A549 treated with CpdA at 1 μM for 4 hours (cell line): ENCODE data around the gene CBL. TPM values are rescaled to one million over a fixed set of nuclear protein-coding genes. Genes with fewer than 3 reads are reported as not detected.

Source experiments
- total RNA-seq: library from RNA; stranded (reverse); fragments of 200-300 nt; extraction: Qiagen RNA extraction; gene quantifications from 5 replicates; pipeline ENCODE4 v1.2.3, GENCODE V29; 2022; ENCODE audit warnings: low read depth

CBL gene
- 7.2 to 10.1 TPM (median 8.8 TPM) in 5 replicates for total RNA-seq

GRCh38 chr11:119205574-119206510, at the start of gene CBL:
Gene CBL, plus strand, starts transcription at chr11:119206339. Its CDS starts 79 bp downstream, at chr11:119206418.

GRCh38 chr11:119168471-119169281, 37.5 kb upstream of the CBL start, which contains the start of gene NLRX1:
Gene NLRX1, plus strand, starts transcription at chr11:119168725. Its CDS starts 2,679 bp downstream, at chr11:119171404.

GRCh38 chr11:119316729-119317591, 110.8 kb downstream of the CBL start, which contains the start of gene MCAM:
Gene MCAM, minus strand, starts transcription at chr11:119317130. Its CDS starts 29 bp downstream, at chr11:119317101.

GRCh38 chr11:119334174-119334930, 128.2 kb downstream of the CBL start, which contains the start of gene RNF26:
Gene RNF26, plus strand, starts transcription at chr11:119334527. Its CDS starts 596 bp downstream, at chr11:119335123.

DNA sequence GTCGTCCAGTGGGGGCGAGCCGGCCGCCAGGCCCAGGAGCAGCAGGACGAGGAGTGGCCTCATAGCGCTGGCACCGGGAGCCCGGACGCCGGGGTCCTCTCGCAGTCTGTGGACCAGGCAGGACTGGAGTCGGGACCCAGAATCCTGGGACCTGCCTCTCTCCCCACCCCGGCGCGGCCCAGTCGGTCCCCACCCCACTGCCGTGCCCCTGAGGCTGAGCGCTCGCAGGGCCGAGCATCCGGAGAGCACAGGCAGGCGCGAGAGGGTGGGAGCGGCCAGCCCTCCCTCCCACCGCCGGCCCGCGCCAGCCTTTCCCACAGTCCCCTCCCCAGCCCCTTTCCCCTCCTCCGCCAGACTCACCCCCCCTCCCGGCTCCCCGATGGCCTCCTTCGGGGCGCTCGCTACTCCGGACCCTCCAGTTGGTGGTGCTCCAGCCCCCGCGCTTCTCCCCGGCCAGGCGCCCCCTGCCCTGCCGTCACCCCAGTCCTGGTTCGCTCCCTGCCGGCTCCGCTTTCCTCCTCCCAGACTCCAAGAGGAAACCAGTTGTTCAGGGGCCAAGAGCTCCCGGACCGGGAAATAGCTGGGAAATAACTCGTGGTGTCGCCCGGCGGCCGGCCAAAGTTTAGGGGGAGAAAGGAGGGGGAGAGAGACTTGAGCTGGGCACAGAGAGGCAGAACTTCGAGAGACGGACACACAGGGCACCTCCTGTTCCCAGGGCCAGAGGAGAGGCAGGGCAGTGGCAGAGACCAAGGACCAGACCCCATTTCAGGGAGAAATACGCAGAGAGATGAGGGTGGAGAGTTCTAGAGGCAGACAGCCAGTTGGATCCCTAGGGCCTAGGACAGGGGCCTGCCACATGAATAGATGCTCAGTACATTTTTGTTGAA, 134.4 kb downstream of the CBL start, which contains the start of gene C1QTNF5:
C1QTNF5 (minus strand) TSS at position 549 of the 887 bp plus-strand sequence; CDS start at position 63, 486 bp downstream.

GRCh38 chr11:119346605-119347004, 140.5 kb downstream of the CBL start, which contains the start of gene MFRP:
Gene MFRP, minus strand, starts transcription at chr11:119346705. Its CDS starts 192 bp downstream, at chr11:119346513.

Other genes starting within 250 kb of the CBL start
- not detected in 5 replicates for gene FOXR1, start 234.6 kb upstream of the CBL start, total RNA-seq
- 10.2 to 19.3 TPM (median 12.5 TPM) in 5 replicates for gene CENATAC, start 208.2 kb upstream of the CBL start, total RNA-seq
- 784 to 1,110 TPM (median 839 TPM) in 5 replicates for gene RPS25, start 188.0 kb upstream of the CBL start, total RNA-seq
- gene TRAPPC4, start 187.6 kb upstream of the CBL start, total RNA-seq: 53.3 to 65.7 TPM (median 59.7 TPM) in 5 replicates
- 10.1 to 11.1 TPM (median 10.5 TPM) in 5 replicates for gene SLC37A4, start 175.5 kb upstream of the CBL start, total RNA-seq
- gene HYOU1, start 149.1 kb upstream of the CBL start, total RNA-seq: 49.6 to 62.0 TPM (median 60.2 TPM) in 5 replicates
- gene VPS11, start 138.5 kb upstream of the CBL start, total RNA-seq: 9.5 to 13.7 TPM (median 13.2 TPM) in 5 replicates
- gene HMBS, start 121.5 kb upstream of the CBL start, total RNA-seq: 46.1 to 52.0 TPM (median 51.1 TPM) in 5 replicates
- gene DPAGT1, start 104.5 kb upstream of the CBL start, total RNA-seq: 30.9 to 46.9 TPM (median 43.8 TPM) in 5 replicates
- 4.2 to 7.6 TPM (median 7.0 TPM) in 5 replicates for gene C2CD2L, start 99.0 kb upstream of the CBL start, total RNA-seq
- gene HINFP, start 84.8 kb upstream of the CBL start, total RNA-seq: 9.3 to 13.2 TPM (median 11.9 TPM) in 5 replicates
- gene ABCG4, start 57.3 kb upstream of the CBL start, total RNA-seq: 0.15 to 0.87 TPM (median 0.30 TPM) in 5 replicates
- gene NLRX1, start 37.6 kb upstream of the CBL start, total RNA-seq: 7.7 to 11.4 TPM (median 9.9 TPM) in 5 replicates
- gene NHERF4, start 20.9 kb upstream of the CBL start, total RNA-seq: 0.27 to 0.45 TPM (median 0.39 TPM) in 4 of 5 replicates, not detected in the other
- 9.5 to 12.7 TPM (median 10.9 TPM) in 5 replicates for gene MCAM, start 110.8 kb downstream of the CBL start, total RNA-seq
- 31.5 to 42.8 TPM (median 41.1 TPM) in 5 replicates for gene RNF26, start 128.2 kb downstream of the CBL start, total RNA-seq
- not detected in 5 replicates for gene C1QTNF5, start 134.5 kb downstream of the CBL start, total RNA-seq
- not detected in 5 replicates for gene MFRP, start 140.4 kb downstream of the CBL start, total RNA-seq
- 0.24 to 0.60 TPM (median 0.45 TPM) in 5 replicates for gene USP2, start 175.4 kb downstream of the CBL start, total RNA-seq
- gene THY1, start 216.8 kb downstream of the CBL start, total RNA-seq: 8.3 to 18.2 TPM (median 12.7 TPM) in 5 replicates